ENCODE data around the gene SEC22A. TPM values are rescaled to one million over a fixed set of nuclear protein-coding genes. Genes with fewer than 3 reads are reported as not detected.

Gene SEC22A
- total RNA-seq (2021; fragmentation: NEBNext Ultra II Directional; extraction: Animal tissue kit (Norgen Biotek cat#: 25700)) (10.4 and 10.6 TPM in 2 replicates), polyA plus RNA-seq (2011; rRNA removed) (10.4 and 17.1 TPM in 2 replicates), polyA minus RNA-seq (2011; rRNA and poly(A)+ RNA removed) (10.4 and 22.8 TPM in 2 replicates)
- polyA plus RNA-seq (2011; cell fraction: cytosol; rRNA removed) = 13.4 TPM
- 6.4 TPM for polyA plus RNA-seq (2011; cell fraction: nucleus; rRNA removed)
- polyA plus RNA-seq (2012, experiment 1 of 2) = 9.3 to 10.9 TPM (median 10.4 TPM) in 4 replicates
- polyA plus RNA-seq (2012, experiment 2 of 2) = 1.6 TPM
- polyA plus RNA-seq (2013, experiment 1 of 2) = 9.0 TPM
- 9.7 TPM for polyA plus RNA-seq (2013, experiment 2 of 2)
- polyA minus RNA-seq (2011; cell fraction: cytosol; rRNA and poly(A)+ RNA removed) = 10.9 TPM
- polyA minus RNA-seq (2011; cell fraction: nucleus; rRNA and poly(A)+ RNA removed) = 15.8 TPM
- long read RNA-seq, experiment 1, full-length matches to known transcripts = 8 of 17 reads
- long read RNA-seq, experiment 1, partial matches to known transcripts = 4 of 17 reads
- long read RNA-seq, experiment 1, other reads (novel, unspliced or antisense) = 5 of 17 reads
- long read RNA-seq, experiment 2, full-length matches to known transcripts = 12 of 13 reads
- long read RNA-seq, experiment 2, partial matches to known transcripts = 0 of 13 reads
- long read RNA-seq, experiment 2, other reads (novel, unspliced or antisense) = 1 of 13 reads

GRCh38 chr3:123201557-123202427 lies at the start of gene SEC22A:
Gene SEC22A, plus strand, starts transcription at chr3:123201943. Its CDS starts 7,275 bp downstream, at chr3:123209218.
- H2BK120ac ChIP-seq (replicated peaks; ENCODE audit: low read depth, low read length) = no peak within 1 kb of the TSS
- H3K9ac ChIP-seq (replicated peaks in 1 of 4; ENCODE audit: extremely low read depth in 1 of 4, low read depth in 3 of 4, low read length in 3 of 4) = peak within 1 kb of the TSS; percentile 73 to 90 (median 80)
- peak within 1 kb of the TSS; percentile 89 for H2AFZ ChIP-seq (ENCODE audit: low read length)
- peak within 1 kb of the TSS; percentile 75 for H4K5ac ChIP-seq (ENCODE audit: insufficient read length, low read depth, low read length)
- 2% methylated on average over 53 of the region's 60 CpGs; no CpG with 5 or more reads in 1 of the 2 experiments for WGBS, 2 experiments (ENCODE audit: extremely low coverage in 1 of 2, insufficient coverage in 1 of 2, insufficient read length in 1 of 2, insufficient replicate concordance in 2 of 2, low coverage in 1 of 2, low lambda C conversion rate in 2 of 2, missing lambda C conversion rate in 1 of 2)
- H3K36me3 ChIP-seq (ENCODE audit: control insufficient read depth in 2 of 4, insufficient read depth in 4 of 4, low read length in 3 of 4) = no peaks in the 10 kb centered on the region
- H2BK5ac ChIP-seq (ENCODE audit: low read depth, low read length) = peak within 1 kb of the TSS; percentile 72; the same call in 1 of the 2 replicates
- peak within 1 kb of the TSS; percentile 94 to 96 for H3K4me2 ChIP-seq (ENCODE audit: insufficient read depth in 1 of 2, low read depth in 2 of 2, low read length in 2 of 2)
- H3K27me3 ChIP-seq (replicated peaks in 1 of 4; ENCODE audit: control insufficient read depth in 3 of 4, extremely low read depth in 1 of 4, insufficient read depth in 3 of 4, low read length in 3 of 4) = no peaks in the 10 kb centered on the region
- no peak within 1 kb of the TSS for H2AK5ac ChIP-seq (ENCODE audit: low read depth, low read length)
- H3K23me2 ChIP-seq (ENCODE audit: low read depth, low read length) = peaks cover 10% of the 10 kb centered on the region
- no peak within 1 kb of the TSS for H3K4ac ChIP-seq (replicated peaks; ENCODE audit: insufficient read length, low read depth, low read length)
- peak; percentile 92 for FAIRE-seq
- no peak within 1 kb of the TSS for H2BK20ac ChIP-seq (ENCODE audit: low read length)
- CTCF ChIA-PET (ENCODE audit: partially characterized antibody) = interaction anchor here (0.7 to 0.8 kb wide), 2 partner anchors 41 to 80 kb away, joined by 3 to 4 read pairs; no protein-coding TSS in a partner anchor
- H4K8ac ChIP-seq (ENCODE audit: extremely low read depth, insufficient read depth, low read length) = peak within 1 kb of the TSS; percentile 93
- H3K4me1 ChIP-seq (replicated peaks in 1 of 4; ENCODE audit: control insufficient read depth in 3 of 4, insufficient read depth in 4 of 4, low read length in 3 of 4) = peaks cover 0 to 2% (median 0%) of the 10 kb centered on the region in 4 experiments; a peak in 3 of 7 replicates
- peak; percentile 92 to 95 for DNase-seq (ENCODE audit: low read depth in 1 of 2, low spot score in 2 of 2)
- no peak within 1 kb of the TSS for H3K23ac ChIP-seq (ENCODE audit: insufficient read length)
- H3K14ac ChIP-seq (ENCODE audit: insufficient read length) = no peak within 1 kb of the TSS
- no peaks in the 10 kb centered on the region for H3K9me3 ChIP-seq (ENCODE audit: insufficient read depth in 2 of 2, low read depth in 1 of 2, low read length in 1 of 2)
- 0 out of 2 replicates have a peak, but pooled peaks cover 2% of the 10 kb centered on the region for H3K79me1 ChIP-seq (ENCODE audit: low read depth, low read length)
- no peak within 1 kb of the TSS for H2BK12ac ChIP-seq (ENCODE audit: low read depth, low read length)
- peak within 1 kb of the TSS; percentile 83 to 94 (median 88) for H3K4me3 ChIP-seq (ENCODE audit: extremely low read depth in 1 of 4, insufficient read depth in 2 of 4, low read depth in 3 of 4, low read length in 4 of 4)
- peak within 1 kb of the TSS; percentile 62 for H4K91ac ChIP-seq (replicated peaks; ENCODE audit: insufficient read length, low read length)
- peak within 1 kb of the TSS; percentile 73 for H3K27ac ChIP-seq (ENCODE audit: low read depth, low read length)
- 0 out of 4 replicates have a peak, but pooled peaks cover 0 to 15% of the 10 kb centered on the region in 2 experiments for H3K79me2 ChIP-seq (ENCODE audit: control insufficient read depth in 1 of 2, insufficient read depth in 2 of 2, low read length in 2 of 2)
- H4K20me1 ChIP-seq (replicated peaks in 1 of 2; ENCODE audit: control insufficient read depth in 1 of 2, insufficient read depth in 2 of 2, low read length in 2 of 2) = no peaks in the 10 kb centered on the region
- POLR2A ChIA-PET (ENCODE audit: partially characterized antibody) = interaction anchor here (0.7 to 2.0 kb wide), 10 partner anchors 9 to 382 kb away, joined by 3 to 12 read pairs (median 4); no protein-coding TSS in a partner anchor
- peak within 1 kb of the TSS; percentile 92 for H3K56ac ChIP-seq (replicated peaks; ENCODE audit: insufficient read length, low read depth, low read length)
- 0 out of 2 replicates have a peak within 1 kb of the TSS, but pooled peaks have one; percentile 21 for H2BK15ac ChIP-seq (ENCODE audit: low read length)
- H3K18ac ChIP-seq (ENCODE audit: extremely low read depth, low read length) = peak within 1 kb of the TSS; percentile 86
- 0 out of 4 replicates have a peak, but pooled peaks of 1 of the 2 experiments have one; percentile 33 for TF ChIP-seq HDAC2 (IDR thresholded peaks at IDR 0.05; ENCODE audit: borderline replicate concordance in 1 of 2, low read depth in 2 of 2, low read length in 2 of 2)
- peak; percentile 91 for TF ChIP-seq KDM4A (IDR thresholded peaks at IDR 0.05; ENCODE audit: low read depth, low read length, severe bottlenecking)
- peak; percentile 72 for TF ChIP-seq SRF (IDR thresholded peaks at IDR 0.05; ENCODE audit: low read depth, low read length)
- TF ChIP-seq RBBP5 (IDR thresholded peaks at IDR 0.05; ENCODE audit: borderline replicate concordance, low read depth, low read length) = peak; percentile 86; the same call in 1 of the 2 replicates
- peak; percentile 55; the same call in 1 of the 2 replicates for TF ChIP-seq MAX (IDR thresholded peaks at IDR 0.05)
